SKM-1 (cell line): ENCODE results near the gene ARMC2.
"Not testable (repeated sequence)": the region's sequence is repeated elsewhere in the genome, so short reads cannot be mapped to it uniquely, and the experiment has no call there.

Experiments used
- DNase-seq: peaks from one replicate; lab custom pipeline; 2025; ENCODE audit not compliant: unreplicated experiment; lab: John Stamatoyannopoulos, UW

The ARMC2 gene, protein sequence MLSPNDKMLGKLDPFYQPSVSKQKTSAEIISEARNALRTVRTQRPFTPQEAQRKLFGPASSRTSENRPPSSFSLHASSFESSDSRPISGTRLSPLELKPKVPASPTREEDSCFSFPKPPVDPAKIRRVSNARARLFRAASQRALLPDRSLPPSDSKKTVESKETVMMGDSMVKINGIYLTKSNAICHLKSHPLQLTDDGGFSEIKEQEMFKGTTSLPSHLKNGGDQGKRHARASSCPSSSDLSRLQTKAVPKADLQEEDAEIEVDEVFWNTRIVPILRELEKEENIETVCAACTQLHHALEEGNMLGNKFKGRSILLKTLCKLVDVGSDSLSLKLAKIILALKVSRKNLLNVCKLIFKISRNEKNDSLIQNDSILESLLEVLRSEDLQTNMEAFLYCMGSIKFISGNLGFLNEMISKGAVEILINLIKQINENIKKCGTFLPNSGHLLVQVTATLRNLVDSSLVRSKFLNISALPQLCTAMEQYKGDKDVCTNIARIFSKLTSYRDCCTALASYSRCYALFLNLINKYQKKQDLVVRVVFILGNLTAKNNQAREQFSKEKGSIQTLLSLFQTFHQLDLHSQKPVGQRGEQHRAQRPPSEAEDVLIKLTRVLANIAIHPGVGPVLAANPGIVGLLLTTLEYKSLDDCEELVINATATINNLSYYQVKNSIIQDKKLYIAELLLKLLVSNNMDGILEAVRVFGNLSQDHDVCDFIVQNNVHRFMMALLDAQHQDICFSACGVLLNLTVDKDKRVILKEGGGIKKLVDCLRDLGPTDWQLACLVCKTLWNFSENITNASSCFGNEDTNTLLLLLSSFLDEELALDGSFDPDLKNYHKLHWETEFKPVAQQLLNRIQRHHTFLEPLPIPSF

DNA sequence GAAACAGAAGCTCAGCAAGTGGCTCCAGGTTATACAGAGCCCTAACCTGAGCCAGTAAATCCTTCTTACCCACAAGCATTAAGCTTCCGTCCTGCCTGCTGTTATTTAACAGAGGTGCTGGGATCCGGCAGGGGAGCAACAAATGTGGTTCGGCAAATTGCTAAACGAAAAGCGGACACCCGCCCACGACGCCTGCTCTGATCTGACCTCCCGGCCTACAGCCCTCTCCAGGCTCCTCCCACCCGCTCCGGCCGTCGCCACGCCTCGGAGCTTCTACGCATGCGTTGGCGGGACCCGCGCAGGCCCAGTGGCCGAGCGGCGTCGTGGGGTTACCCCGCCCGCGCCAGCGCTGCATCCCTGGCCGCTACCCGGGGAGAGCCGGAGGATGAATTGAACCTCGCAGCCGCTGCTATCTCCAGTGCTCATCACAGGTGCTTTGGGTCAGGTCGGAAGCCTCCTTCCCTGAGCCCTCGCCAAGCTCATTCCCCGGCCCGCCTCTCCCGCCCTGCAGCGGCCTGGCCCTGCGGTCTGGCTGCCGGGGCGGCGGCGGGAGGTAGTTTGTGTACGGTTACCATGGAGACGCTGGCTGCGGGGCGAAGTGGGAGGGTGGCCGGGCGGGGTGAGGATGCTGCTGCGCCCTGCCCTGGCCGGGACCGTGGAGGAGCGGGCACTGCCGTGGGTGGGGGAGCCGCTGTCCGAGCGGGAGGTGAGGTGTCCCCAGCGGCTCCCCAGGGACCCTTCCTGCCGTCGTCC, at the start of gene ARMC2:
Gene ARMC2 (plus strand): TSS at position 307 of the 753 bp plus-strand sequence. CDS start 5,846 bp downstream, outside the sequence.
- DNase-seq = peak; percentile 86

DNA sequence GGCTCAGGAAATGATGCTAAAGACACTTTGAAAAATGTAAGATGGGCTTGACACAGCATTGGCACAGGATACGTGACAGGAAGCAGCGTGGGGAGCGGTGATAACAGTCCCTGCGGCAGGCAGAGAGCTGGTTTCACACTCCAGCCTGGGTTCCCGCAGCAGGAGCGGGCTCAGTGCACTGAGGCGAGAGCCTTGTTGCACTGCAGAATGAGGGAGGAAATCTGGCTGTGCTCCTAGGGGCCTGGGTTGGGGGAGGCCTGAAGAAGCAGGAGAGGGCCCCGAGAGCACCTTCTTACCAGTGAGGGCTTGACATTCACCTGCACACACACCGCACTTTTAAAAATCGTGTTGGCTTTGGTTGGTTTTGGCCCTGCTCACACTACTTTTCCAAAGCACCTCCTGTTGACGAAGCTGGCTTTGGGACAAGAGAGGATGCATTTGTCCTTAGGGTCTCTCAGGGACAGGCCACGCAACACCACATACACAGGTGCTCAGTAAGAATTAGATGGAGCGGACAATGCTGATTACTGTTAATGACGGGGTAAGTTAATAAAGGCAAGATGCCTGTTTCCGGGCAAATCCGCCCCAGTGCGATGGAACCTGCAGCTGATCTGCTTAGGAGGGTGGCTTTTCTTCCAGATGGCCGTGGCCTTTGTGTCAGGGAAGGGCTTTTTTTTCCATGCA, 49.4 kb upstream of the ARMC2 start:
- DNase-seq = no peak

DNA sequence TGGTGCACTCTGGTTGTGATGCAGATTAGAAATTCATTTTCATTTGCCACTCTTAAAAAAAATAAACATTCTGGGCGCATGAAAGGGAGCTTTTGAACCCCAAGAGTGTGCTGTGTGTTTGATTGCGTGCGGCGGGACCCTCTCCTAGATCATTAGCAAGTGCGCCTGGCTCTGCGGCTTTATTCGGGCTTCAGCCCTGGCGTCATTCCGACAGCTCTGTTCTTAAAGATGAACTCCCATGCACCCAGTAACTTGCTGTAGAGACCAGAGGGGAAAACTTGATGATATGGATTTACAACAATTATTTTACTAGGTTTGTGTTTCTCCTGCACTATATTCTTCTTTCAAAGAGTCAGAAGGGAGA, 48.9 kb upstream of the ARMC2 start:
- DNase-seq = no peak

DNA sequence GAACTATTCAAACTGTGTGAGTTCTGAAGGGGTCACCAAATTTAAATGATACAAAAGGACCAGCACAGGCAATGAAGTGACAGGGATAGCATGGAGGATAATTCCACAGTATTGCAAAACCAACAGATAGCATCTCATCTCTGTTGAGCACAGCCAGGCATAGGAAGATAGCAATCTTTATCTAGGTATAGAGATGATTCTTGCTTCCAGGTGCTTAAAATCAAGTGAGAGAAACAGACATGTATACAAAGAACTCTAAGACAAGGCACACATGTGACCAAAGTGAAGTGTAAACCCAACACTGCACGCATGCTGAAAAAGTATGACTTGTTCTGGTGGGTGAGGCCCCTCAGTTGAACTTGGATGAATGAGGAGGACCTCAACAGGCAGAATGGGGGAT, 48.4 kb upstream of the ARMC2 start:
- no peak for DNase-seq

DNA sequence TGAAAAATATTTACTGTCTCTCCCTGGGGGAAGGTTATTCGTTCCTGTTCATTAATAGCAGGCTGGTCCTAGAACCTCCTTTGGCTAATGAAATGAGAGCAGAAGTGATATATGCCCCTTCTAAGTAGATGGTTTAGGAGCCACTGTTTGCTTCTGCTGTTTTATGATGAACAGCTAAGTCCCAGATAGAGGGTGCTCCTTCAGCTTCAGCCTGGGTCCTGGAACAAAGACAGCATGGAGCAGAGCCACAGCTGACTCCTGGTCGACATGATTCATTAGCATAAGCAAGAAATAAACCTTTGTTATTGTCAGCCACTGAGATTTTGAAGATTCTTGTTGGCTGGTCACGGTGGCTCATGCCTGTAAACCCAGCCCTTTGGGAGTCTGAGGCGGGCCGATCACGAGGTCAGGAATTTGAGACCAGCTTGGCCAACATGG, 47.8 kb upstream of the ARMC2 start:
- DNase-seq = no peak

DNA sequence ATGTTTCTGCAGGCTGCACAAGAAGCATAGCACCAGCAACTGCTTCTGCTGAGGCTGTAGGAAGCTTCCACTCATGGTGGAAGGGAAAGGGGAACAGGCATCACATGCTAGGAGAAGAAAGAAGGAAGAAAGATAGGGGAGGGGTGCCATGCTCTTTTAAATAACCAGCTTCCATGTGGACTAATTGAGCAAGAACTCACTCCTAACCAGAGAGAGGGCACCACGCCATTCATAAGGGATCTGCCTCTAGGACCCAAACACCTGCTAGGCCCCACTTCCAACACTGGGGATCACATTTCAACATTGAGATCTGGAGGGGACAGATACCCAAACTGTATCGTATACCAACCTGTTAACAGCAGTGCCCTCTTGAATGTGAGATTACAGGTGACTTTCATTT, 46.9 kb upstream of the ARMC2 start:
- peak; percentile 40 for DNase-seq

DNA sequence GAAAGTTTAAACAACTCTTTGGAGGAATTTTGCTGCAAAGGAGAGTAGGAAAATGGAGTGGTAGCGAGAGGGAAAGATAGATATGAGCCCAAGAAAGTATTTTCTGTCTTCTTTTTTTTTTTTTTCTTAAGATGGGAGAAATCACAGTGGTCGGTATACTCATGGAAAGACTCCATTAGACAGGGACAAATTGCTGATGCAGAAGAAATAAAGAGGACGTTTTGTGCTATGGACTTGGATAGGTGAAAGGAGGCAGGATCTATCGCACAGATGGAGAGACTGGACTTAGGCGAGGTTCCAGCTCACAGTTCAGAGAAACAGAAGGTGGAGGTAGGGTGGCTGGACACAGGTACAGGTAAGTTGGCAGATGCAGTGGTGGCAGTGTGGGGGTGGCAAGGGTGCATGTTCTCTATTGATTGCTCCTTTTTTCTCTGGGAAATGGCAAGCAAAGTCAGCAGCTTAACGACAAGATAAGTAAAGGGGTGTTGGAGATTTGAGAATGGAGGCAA, 44.2 kb upstream of the ARMC2 start:
- no peak for DNase-seq

DNA sequence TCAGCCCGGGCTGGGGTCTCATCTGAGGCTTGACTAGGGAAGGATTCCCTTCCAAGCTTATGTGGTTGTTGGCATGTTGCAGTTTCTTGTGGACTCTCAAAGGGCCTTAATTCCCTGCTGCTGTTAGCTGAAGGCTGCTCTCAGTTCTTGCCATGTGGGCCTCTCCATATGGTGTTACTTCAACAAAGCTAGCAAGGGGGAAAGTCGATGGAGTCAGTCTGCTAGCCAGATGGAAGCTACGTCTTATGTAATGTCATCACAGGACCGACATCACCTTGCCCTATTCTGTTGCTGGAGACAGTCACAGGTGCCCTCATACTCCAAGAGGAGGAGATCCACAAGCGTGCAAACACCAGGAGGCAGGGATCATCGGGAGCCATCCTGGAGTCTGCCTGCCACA, 43.3 kb upstream of the ARMC2 start:
- no peak for DNase-seq

DNA sequence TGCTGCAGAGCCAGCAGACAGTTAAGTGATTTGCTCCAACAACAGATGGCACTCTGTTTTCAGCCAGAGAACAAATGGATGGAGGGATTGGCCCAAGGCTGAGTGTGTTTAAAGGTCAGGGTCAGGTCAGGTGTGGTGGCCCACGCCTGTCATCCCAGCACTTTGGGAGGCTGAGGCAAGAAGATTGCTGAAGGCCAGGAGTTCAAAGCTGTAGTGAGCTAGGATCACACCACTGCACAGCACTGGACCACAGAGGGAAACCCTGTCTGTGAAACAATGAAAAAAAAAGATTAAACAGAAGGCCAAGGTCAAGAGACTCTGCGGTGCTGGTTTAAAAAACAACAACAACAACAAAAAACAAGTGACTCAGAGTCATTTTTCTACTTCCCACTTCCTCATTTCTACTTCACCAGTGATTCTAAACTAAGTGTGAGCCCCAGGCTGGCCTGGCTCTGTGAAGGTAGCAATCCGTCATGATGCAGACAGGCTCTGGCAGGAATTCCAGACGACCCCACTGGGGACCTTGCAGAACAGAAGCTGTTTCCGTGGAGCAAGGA, 42.5 kb upstream of the ARMC2 start:
- DNase-seq = no peak

DNA sequence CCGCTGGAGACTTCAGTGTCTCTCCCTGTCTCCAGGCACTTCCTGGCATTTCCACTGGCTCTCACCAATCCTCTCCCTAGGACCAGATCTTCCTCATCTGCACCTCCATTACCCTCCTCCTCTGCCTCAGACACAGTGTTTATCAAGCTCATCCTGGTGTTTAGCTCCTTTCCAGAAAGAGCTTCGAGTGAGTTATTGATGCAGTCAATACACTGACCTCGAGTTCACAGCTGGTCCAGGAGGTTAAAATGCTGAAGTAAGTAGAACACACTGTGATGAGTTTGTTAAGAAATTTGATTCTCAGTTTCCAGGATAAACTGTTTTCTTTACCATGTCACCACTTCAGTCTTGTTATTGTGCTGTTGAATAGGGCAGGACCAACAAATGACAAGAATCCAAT, 42.1 kb upstream of the ARMC2 start:
- no peak for DNase-seq

DNA sequence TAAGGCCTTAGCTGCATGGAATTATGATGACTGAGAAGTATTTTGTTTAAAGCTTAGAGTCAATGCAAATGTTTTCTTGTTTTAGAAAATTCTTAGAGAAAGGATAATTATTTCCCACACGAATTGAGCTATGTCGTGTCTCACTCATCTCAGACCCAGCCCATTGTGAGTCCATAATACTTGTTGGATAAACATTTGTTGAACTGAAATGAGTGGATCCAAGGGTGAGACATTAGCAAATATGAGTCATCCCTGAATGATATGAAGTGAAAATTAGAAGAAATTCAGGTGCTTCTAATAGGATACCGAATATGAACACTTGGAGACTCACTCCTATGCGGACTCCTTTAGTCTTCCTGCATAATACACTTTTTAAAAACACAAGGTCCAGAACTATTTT, 41.6 kb upstream of the ARMC2 start:
- DNase-seq = no peak

DNA sequence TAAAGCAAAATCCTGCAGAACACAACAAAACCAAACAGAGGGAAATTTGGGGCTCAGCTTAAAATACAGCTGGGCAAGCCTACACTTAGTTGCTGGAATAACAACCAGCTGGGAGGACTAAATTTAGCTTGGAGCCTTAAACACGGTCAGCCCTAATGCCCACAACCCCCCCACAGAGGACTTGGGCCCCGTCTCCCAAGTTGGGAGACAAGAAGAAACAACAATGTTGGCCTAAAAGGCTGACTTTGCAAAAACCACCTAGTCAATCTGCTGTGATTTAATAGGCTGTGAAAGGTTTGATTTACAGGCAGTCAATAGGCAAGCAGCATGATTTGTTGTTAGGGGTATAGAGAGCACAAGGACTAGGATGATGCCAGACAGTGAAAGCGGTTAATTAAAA, 40.3 kb upstream of the ARMC2 start:
- no peak for DNase-seq

DNA sequence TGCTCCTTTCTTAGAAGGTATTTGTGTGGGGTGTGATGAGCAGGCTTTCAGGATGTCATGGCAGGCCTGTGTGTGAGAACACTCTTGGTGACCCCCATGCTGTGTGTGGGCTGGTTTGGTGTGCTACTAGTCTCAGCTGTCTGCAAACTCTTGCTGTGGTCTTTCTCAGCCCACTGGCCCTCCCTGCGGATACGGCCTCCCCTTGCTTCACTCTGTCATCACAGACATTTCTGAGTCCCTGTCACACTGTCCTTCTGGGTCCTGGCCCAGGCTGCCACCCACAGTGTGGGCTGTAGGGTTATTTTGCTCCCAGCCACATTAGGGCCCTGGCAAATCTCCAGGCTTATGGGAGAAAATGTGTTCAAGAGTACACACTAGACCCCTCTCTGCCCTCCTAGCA, 39.0 kb upstream of the ARMC2 start:
- no peak for DNase-seq

DNA sequence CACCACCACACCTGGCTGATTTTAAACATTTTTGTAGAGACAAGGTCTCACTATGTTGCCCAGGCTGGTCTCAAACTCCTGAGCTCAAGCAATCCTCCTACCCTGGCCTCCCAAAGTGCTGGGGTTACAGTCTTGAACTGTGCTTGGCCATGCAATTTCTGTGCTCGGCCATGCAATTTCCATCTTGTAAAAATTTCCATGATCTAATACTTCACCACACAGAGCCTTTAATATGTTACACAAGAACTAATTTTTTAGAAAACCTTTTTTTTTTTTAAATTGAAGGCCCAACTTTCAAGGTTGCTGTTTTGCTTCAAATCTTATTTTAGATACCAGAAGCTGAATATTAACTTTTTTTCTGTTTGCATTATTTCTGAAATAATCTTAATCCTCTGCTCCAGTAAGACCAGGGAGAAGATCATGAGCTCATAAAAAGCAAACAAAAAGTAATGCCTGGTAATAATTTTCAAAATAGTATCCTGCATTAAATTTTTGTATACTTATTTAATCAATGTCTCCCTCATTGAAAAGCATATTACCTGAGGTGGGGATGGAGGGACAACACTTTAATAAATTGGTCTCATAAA, 38.1 kb upstream of the ARMC2 start:
- DNase-seq = no peak

DNA sequence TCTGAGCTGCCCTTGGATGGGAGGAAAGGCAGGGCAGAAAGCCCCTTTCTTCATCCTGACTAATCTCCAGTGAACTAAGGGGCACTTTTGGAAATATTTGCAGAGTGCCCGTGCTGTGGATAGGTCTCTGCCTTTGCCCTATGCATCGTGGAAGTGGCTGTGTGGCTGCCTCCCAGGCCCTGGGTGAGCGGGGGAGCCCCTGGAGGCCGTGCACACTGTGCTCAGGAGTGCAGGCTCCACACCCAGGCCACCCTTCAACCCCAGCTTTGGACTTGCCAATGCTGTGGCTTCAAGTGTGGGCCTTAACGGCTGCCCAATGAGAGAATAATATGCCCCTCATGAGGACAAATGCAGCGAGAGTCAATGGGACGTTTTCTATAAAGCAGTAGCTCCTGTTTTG, 36.7 kb upstream of the ARMC2 start:
- no peak for DNase-seq

DNA sequence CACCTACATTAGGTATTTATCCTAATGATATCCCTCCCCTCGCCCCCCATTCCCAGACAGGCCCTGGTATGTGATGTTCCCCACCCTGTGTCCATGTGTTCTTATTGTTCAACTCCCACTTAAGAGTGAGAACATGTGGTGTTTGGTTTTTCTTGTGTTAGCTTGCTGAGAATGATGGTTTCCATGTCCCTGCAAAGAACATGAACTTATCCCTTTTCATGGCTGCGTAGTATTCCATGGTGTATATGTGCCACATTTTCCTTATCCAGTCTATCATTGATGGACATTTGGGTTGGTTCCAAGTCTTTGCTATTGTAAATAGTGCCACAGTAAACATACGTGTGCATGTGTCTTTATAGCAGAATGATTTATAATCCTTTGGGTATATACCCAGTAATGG, 35.0 kb upstream of the ARMC2 start:
- not testable (repeated sequence) for DNase-seq

DNA sequence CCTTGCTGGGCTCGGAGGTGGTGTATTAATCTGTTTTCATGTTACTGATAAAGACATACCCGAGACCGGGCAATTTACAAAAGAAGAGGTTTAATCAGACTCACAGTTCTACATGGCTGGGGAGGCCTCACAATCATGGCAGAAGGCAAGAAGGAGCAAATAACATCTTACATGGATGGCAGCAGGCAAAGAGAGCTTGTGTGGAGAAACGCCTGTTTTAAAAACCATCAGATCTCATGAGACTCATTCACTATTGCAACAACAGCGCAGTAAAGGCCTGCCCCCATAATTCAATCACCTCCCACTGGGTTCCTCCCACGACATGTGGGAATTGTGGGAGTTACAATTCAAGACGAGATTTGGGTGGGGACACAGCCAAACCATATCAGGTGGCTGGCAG, 30.9 kb upstream of the ARMC2 start:
- not testable (repeated sequence) for DNase-seq

DNA sequence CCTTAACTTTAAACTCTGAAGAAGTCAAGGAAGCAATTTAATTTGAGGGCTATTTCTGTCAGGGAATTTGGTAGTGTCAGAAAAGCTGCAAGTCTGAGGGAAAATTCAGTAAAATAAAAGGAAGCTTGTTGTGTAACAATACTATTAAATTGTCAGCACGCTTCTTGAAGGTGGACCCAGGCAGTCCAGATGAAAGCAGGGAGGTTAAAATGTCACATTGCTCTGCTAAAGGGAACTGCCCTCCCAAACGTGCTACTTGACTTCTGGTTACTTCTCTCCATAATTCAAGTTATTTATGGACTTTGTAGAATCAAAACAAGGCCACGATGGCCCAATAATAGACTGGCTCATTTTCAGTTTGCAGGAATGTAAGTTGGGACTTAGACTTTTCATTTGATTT, 28.2 kb upstream of the ARMC2 start:
- DNase-seq = no peak

DNA sequence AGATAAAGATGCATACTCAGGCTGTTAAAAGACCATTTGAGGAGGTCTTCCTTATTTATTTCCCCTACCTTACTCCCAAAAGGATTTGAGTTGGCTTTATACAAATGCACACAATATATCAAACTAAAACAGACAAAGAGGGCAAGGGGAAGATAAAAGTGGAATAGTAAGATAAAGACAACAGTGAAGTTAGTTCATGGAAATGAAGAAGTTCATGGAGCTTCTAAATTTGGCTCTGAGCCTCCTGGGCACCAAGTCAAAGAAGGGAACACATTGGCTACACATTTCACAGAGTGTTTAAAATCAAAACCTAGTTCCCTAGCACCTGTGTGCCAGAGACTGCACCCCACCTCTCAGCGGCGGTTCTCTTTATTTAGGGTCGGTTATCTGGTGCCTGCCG, 25.8 kb upstream of the ARMC2 start:
- no peak for DNase-seq

DNA sequence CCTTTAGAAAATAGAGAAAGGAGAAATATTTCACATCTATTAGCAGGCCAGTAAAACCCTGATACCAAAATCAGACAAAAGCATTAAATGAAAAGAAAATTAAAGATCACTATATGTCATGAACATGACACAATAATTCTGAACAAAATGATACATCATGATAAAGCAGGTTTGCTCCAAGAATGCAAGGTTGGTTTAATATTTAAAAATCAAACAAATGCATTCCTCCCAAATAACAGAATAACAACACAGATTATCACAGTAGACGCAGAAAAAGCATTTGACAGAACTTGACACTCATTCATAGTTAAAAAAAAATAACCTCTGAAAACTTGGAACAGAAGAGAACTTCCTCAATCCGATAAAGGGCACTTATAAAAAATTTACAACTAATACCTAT, 22.9 kb upstream of the ARMC2 start:
- DNase-seq = no peak
